HG03457 (cell line): ENCODE measurements around the gene COL26A1.

Experiments
- ATAC-seq: cut with Tn5 transposase; IDR thresholded peaks from one replicate; pipeline ENCODE4 v1.9.1; 2021; ENCODE audit warnings: moderate number of reproducible peaks; ENCODE audit not compliant: unreplicated experiment

The COL26A1 gene

DNA sequence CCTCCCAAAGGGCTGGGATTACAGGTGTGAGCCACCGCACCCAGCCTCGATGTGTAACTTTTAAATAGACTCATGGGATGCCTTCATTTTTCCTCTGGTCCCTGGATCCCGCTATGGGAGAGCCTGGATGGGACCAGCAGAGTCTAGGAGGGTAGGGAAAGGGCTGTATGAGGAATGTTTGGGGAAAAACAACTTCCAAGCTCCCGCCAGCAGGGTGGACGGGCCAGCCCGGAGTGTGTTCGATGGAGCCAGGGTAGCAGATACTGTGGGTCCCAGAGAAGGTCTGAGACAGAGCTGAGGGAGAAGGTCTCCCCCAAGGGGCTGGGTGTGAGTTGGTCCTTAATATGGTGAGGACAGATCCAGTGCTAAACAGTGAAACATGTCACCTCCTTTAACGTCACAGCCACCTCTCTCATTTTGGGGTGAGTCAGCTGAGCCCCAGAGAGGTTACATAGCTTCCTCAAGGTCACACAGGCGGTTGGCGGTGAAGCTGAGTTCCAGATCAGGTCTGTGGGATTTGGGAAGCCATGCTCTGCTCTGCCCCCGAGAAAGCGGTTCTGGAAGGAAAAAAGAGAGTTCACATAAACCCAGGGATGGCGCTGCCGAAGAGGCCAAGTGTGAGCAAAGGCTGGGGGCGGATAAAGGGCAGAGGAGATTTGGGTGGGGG lies 200.0 kb downstream of the COL26A1 start:
- no peak for ATAC-seq

DNA sequence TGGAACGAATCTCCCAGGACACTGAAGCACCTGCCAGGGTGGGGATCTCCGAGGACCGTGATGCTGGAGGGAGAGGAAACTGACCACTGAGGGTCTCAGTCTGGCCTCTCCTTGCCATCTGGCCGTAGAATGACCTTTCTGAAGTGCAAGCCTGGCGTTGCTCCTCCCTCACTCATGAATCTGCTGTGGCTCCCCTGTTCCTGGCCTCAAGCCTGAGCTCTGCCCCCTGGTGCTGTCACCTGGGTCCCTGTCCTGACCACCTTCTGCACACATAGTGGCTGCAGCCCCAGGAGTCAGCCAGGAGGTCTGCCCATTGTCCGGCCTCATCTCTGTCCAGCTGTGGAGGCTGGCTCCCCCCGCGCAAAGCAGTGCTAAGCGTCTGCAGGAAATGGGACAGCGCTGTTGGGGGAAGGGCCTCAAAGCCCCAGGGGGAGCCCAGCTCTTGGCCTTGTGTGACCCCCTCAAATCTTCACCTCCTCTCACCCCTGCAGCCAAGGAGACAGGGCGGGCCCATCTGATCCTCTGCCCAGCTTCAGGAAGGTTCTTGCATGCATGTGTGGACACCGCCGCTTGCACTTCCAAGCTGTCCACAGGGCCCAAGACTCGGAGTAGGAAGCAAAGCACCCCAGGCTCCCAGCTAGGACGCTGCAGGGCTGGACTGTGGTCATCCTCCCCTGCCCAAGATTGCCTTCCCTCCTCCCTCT lies 200.7 kb downstream of the COL26A1 start:
- no peak for ATAC-seq

GRCh38 chr7:101563943-101564777 lies 201.5 kb downstream of the COL26A1 start:
- no peak for ATAC-seq

GRCh38 chr7:101564778-101565211 lies 202.1 kb downstream of the COL26A1 start:
- no peak for ATAC-seq

GRCh38 chr7:101565601-101566209 lies 203.0 kb downstream of the COL26A1 start:
- no peak for ATAC-seq

DNA sequence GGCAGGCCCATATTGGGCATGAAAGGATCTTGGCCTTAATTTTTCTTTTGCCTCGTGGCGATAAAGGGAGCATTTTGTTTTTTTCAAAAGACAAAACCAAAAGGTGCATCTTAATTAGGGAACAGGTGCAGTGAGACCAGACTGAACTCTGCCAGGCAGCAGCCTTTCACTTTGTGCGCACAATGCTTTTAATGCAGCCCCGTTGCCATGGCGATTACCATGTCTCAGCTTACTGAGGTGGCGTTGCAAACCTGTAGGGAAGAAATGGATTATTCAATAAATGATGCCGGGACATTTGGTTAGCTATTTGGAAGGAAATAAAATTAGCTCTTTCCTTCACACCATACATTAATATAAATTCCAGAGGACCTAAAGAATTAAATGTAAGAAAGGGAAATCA lies 204.6 kb downstream of the COL26A1 start:
- ATAC-seq = no peak

DNA sequence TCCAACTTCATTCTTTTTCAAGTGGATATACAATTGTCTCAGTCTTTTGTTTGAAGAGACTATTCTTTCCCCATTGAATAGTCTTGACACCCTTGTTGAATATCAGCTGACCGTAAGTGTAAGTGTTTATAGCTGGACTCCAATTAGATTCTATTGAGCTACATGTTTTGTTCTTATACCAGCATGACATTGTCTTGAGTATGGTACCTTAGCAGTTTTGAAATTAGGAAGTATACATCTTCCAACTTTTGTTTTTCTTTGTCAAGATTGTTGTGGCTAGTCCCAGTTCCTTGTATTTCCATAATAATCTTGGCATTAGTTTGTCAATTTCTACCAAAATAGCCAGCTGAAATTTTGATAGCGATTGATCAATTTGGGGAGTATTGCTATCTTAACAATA lies 209.5 kb downstream of the COL26A1 start:
- no peak for ATAC-seq

DNA sequence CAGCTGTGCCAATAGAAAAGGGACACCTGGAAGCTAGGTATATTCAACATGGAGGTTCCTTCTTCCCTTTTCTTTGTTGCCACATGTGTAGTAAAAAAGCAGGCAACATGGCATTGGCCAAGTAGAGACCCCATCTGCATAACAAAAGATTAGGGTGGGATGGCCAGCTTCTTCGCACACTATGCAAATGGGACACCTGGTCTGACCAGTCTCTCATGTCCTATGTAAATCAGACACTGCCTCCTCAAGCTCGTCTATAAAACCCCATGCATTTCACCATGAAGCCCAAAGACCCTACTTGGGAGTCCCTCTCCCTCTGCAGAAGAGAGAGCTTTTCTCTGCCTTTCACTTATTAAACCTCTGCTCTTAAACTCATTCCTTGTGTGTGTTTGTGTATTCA lies 212.5 kb downstream of the COL26A1 start:
- ATAC-seq = no peak

DNA sequence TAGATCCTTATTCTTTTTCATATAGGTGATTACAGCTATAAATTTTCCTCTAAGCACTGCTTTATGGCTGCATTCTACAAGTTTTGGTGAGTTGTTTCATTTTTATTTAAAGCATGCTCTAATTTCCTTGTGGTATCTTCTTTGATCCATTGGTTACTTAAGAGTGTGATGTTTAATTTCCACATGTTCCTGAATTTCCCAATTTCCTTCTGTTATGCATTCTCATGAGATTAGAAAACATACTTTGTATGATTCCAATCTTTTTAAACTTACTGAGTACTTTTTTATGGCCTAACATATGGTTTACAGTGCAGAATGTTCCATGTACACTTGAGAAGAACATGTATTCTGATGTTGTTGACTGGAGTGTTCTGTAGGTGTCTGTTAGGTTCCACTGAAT lies 213.0 kb downstream of the COL26A1 start:
- ATAC-seq = no peak

DNA sequence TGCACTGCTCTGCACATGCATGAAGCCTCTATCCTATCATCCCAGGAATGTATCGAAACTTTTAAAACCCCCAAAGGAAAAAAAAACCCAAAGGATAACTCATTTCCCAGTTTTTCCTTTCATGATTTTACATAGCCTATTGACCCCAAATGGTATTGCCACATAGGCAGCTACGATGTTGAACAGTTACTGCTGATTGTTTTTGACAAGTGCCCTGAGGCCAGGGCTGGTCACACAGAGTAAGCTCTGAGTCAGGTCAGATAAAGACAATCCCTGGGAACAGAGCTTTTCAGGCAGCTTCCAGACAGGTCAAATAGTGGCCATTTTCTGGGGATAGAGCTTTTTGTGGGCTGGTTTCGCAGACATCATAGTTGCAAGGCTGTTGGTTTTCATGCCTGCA lies 214.3 kb downstream of the COL26A1 start:
- ATAC-seq = no peak

- no peak for ATAC-seq
Measured at GRCh38 chr7:101578552-101578951, 215.9 kb downstream of the COL26A1 start.

GRCh38 chr7:101580596-101580995 lies 217.9 kb downstream of the COL26A1 start:
- ATAC-seq = no peak

- no peak for ATAC-seq
Measured at GRCh38 chr7:101581891-101582290, 219.2 kb downstream of the COL26A1 start.

DNA sequence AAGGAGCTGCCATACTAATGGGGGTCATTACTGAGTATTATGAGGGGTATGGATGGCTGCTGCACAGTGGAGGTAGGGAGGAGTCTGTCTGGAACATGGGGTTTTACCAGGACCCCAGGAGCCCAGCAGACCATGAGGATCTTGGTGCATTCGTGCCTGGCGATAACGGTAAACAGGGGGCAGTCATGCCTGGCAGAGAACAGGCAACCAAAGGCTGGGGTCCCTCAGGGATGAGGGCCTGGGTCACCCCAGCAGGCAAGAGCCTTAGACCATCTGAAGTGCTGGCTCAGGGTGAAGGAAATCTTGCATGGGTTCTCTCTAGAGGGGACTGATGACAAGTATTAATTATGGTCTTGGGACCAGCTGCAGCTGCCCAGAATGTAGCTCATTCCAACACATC lies 220.3 kb downstream of the COL26A1 start:
- no peak for ATAC-seq

DNA sequence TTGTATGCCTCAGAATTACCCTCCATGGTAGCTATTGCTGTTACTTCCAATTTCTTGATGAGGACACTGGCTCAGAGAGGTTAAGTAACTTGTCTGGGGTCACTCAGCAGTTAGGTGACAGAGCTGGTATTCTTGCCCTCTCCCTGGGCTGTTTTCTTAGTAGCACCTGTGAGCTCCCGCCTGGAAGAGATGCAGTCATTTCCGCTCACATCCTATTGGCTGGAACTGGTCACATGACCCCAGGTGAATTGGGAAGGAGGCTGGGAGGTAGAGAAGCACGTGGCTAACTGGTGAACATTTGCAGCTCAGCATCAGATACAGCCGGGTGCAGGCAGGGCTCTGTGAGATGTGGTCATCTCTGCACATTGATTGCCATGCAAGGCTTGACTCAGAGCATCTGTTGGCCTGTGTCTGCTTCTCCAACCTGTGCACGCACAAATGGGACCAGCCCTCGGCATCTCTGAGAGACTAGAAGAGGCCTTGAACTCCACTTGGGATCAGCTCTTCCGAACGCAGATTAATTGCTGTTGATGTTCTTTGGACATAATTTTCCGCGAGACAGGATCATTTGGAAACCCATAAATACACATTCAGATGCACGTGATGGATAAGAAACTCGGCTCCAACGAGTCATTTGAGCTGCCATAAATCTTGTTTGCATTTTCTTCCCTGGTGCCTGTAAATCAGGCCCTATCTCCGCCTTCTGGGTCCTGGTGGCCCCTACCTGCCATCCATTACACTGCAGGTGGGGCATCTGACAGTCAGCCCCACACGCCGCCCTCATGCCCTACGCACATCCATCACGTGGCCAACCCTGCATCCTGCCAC lies 223.6 kb downstream of the COL26A1 start:
- no peak for ATAC-seq

DNA sequence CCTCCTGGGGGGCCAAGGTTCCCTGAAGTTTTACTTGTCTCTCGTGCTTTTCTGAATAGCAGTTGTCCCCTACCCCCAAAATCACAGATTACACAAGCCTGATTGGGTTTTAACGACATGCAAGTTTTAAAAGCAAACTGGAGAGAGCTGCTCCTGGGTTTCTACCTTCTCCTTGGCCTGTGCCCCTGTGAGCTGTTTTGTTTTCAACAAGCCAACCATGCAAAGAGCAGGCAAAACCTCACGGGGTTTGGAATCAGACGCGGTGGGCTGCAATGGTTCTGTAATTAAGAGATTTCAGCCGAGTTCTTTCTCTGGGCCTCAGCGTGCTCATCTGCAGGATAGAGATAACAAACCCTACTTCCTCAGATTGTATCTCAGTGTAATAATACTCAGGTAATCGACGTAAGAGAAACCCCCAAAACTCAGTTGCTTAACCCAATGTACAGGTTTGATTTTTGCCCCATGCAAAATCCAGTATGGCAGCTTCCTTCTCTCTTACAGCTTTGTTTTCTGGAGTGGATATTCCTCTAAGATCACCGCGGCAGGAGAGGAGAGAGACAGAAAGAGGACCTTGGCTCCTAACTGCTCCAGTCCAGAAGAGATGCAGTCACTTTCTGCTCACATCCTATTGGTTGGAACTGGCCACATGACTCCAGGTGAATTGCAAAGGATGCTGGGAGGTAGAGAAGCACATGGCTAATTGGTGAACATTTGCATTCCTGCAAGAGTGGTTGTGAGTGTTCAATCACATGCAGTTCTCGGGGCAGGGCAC lies 224.4 kb downstream of the COL26A1 start:
- no peak for ATAC-seq

DNA sequence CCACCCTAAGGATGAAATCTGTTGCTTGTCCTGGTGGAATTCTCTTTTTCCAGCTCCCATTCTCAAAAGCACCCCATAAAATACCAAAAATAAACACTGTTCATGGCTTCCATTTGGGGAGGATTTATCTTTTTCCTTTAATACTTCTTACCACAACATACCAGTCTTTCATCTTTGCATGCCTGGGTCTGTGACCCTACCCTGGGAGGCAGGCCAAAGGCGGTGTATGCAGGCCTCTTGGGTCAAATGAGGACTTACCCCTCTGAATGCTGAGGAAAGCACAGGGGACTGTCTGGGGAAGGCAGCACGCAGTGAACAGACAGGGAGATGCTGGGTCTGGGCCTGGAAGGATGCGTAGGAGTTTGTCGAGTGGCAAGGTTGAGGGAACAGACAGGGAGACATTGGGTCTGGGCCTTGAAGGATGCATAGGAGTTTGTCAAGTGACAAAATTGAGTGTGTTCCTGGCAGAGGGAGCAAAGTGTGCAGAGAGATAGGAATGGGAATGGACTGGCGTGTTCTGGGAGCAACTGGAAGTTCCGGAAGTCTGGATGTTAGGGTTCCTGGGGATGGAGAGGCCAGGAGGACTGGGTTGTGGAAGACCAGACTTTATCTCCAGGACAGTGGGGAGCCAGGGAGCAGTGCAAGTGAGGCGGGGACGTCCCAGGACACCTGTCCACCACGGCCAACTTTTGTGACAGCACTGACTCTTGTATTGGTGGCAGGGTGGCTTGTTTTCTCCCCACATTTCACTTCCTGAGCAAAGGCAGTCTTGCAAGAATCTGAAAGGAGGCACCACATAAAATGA lies 225.7 kb downstream of the COL26A1 start:
- ATAC-seq = no peak

GRCh38 chr7:101589052-101589451 lies 226.4 kb downstream of the COL26A1 start:
- no peak for ATAC-seq
